GM23338 (cell line): ENCODE data around the gene FBXO30. TPM values are rescaled to one million over a fixed set of nuclear protein-coding genes. Genes with fewer than 3 reads are reported as not detected.

Experiments used
- ATAC-seq: fragments of 200-7000 bp; cut with Tn5 transposase; 3 replicates; pipeline ENCODE4 v1.9.1; 2020
- DNase-seq: peaks from one replicate; pipeline ENCODE4 v3.0.0-alpha.2; 2015; ENCODE audit warnings: low spot score
- H2AFZ ChIP-seq: fragments of 200-600 bp; sonication (generic); 2 replicates; pipeline ENCODE4 v1.8.0; 2016; ENCODE audit warnings: antibody characterized with exemption, mild to moderate bottlenecking, moderate library complexity
- H3F3A ChIP-seq: fragments of 200-600 bp; sonication (generic); replicated peaks from 2 replicates; pipeline ENCODE4 v1.8.0; 2017; ENCODE audit warnings: antibody characterized with exemption, mixed run types, low read depth
- H3K27ac ChIP-seq: fragments of 200-600 bp; sonication (generic); 2 replicates; pipeline ENCODE4 v1.6.1; 2016; ENCODE audit warnings: low read depth
- H3K27me3 ChIP-seq: fragments of 200-600 bp; sonication (generic); 2 replicates; pipeline ENCODE4 v1.8.0; 2016; ENCODE audit warnings: mild to moderate bottlenecking, mixed run types, moderate library complexity; ENCODE audit not compliant: insufficient read depth
- H3K36me3 ChIP-seq: fragments of 200-600 bp; sonication (generic); 2 replicates; pipeline ENCODE4 v1.8.0; 2016; ENCODE audit warnings: mild to moderate bottlenecking; ENCODE audit not compliant: insufficient read depth
- H3K4me1 ChIP-seq: fragments of 200-600 bp; sonication (generic); 2 replicates; pipeline ENCODE4 v1.8.0; 2016; ENCODE audit warnings: mild to moderate bottlenecking, moderate library complexity; ENCODE audit not compliant: insufficient read depth
- H3K4me2 ChIP-seq: fragments of 200-600 bp; sonication (generic); 2 replicates; pipeline ENCODE4 v1.7.1; 2017; ENCODE audit warnings: mixed run types
- H3K4me3 ChIP-seq: fragments of 200-600 bp; sonication (generic); 2 replicates; pipeline ENCODE4 v1.6.1; 2016; ENCODE audit warnings: mixed run types
- H3K79me2 ChIP-seq: fragments of 200-600 bp; sonication (generic); replicated peaks from 2 replicates; pipeline ENCODE4 v1.8.0; 2017; ENCODE audit warnings: mild to moderate bottlenecking; ENCODE audit not compliant: insufficient read depth
- H3K9me2 ChIP-seq: fragments of 200-600 bp; sonication (generic); 2 replicates; pipeline ENCODE4 v1.8.0; 2017; ENCODE audit not compliant: insufficient read depth
- H4K20me1 ChIP-seq: fragments of 200-600 bp; sonication (generic); replicated peaks from 2 replicates; pipeline ENCODE4 v1.8.0; 2017; ENCODE audit warnings: mild to moderate bottlenecking; ENCODE audit not compliant: insufficient read depth
- H3K27ac Mint-ChIP-seq: 2 replicates; pipeline ENCODE4 v1.8.0; 2020; ENCODE audit warnings: inconsistent platforms, mild to moderate bottlenecking, moderate library complexity, mixed read lengths
- H3K27me3 Mint-ChIP-seq: 3 replicates; pipeline ENCODE4 v1.8.0; 2022; ENCODE audit warnings: low read depth, mild to moderate bottlenecking, moderate library complexity, mixed read lengths, inconsistent platforms; ENCODE audit not compliant: insufficient read depth, poor library complexity
- H3K36me3 Mint-ChIP-seq: 3 replicates; pipeline ENCODE4 v1.8.0; 2021; ENCODE audit warnings: low read depth, mild to moderate bottlenecking, inconsistent platforms, moderate library complexity, mixed read lengths
- H3K4me1 Mint-ChIP-seq: 3 replicates; pipeline ENCODE4 v1.8.0; 2020; ENCODE audit warnings: mild to moderate bottlenecking, inconsistent platforms, mixed read lengths
- H3K4me3 Mint-ChIP-seq: 3 replicates; pipeline ENCODE4 v1.8.0; 2021; ENCODE audit warnings: moderate library complexity, mild to moderate bottlenecking, inconsistent platforms, mixed read lengths
- H3K9me3 Mint-ChIP-seq: 3 replicates; pipeline ENCODE4 v1.8.0; 2020; ENCODE audit warnings: moderate library complexity, mild to moderate bottlenecking, inconsistent platforms, mixed read lengths
- CREB1 ChIP-seq: fragments of 250-450 bp; sonication (Bioruptor Pico); IDR thresholded peaks from 2 replicates; pipeline ENCODE4 v1.5.0; 2020; ENCODE audit warnings: low read depth, mild to moderate bottlenecking, moderate library complexity
- ETS1 ChIP-seq: IDR thresholded peaks from 2 replicates; pipeline ENCODE4 v1.6.1; 2016; ENCODE audit warnings: antibody characterized with exemption
- EZH2 ChIP-seq: fragments of 200-600 bp; sonication (generic); IDR thresholded peaks from one replicate; pipeline ENCODE4 v1.8.0; 2017; ENCODE audit warnings: antibody characterized with exemption, mild to moderate bottlenecking, low read depth; ENCODE audit not compliant: unreplicated experiment
- EZH2phosphoT487 ChIP-seq: fragments of 200-600 bp; sonication (generic); IDR thresholded peaks from one replicate; pipeline ENCODE4 v1.8.1; 2018; ENCODE audit warnings: antibody characterized with exemption; ENCODE audit not compliant: unreplicated experiment
- JUNB ChIP-seq: IDR thresholded peaks from one replicate; pipeline ENCODE4 v1.6.1; 2016; ENCODE audit warnings: antibody characterized with exemption; ENCODE audit not compliant: unreplicated experiment
- NANOG ChIP-seq: IDR thresholded peaks from 2 replicates; pipeline ENCODE4 v1.6.1; 2016; ENCODE audit warnings: antibody characterized with exemption, borderline replicate concordance
- POLR2AphosphoS5 ChIP-seq: IDR thresholded peaks from 2 replicates; pipeline ENCODE4 v1.6.1; 2016; ENCODE audit warnings: antibody characterized with exemption, low read depth
- STAT1 ChIP-seq: IDR thresholded peaks from one replicate; pipeline ENCODE4 v1.6.1; 2016; ENCODE audit warnings: antibody characterized with exemption; ENCODE audit not compliant: unreplicated experiment
- ZNF114 ChIP-seq: fragments of 250-450 bp; sonication (Bioruptor Pico); IDR thresholded peaks from 2 replicates; pipeline ENCODE4 v1.5.0; 2020; ENCODE audit warnings: mild to moderate bottlenecking, moderate library complexity
- ZNF331 ChIP-seq: fragments of 250-450 bp; sonication (Bioruptor Pico); IDR thresholded peaks from 2 replicates; pipeline ENCODE4 v1.5.0; 2020; ENCODE audit warnings: low read depth, mild to moderate bottlenecking, moderate library complexity
- polyA plus RNA-seq: library from polyadenylated mRNA; unstranded; fragments of >200 nt; fragmentation: Nextera tagmentation; extraction: Ambion mirVana; gene quantifications from 2 replicates; pipeline ENCODE4 v1.2.1, GENCODE V29; 2016
- total RNA-seq: library from RNA; depleted of rRNA; stranded (reverse); fragments of >200 nt; shearing (Covaris generic); gene quantifications from 2 replicates; pipeline ENCODE4 v1.2.3, GENCODE V29; 2014
- TF ChIP-seq, protein P1 (sequence below): fragments of 250-450 bp; sonication (Bioruptor Pico); IDR thresholded peaks from 2 replicates; pipeline ENCODE4 v1.5.0; 2020; ENCODE audit warnings: mild to moderate bottlenecking, moderate library complexity
- TF ChIP-seq, protein P2 (sequence below), 2 experiments: fragments of 200-600 bp in 1 of 2; sonication (generic) in 1 of 2; conservative IDR thresholded peaks; 2 replicates each; pipeline versions ENCODE4 v1.5.1 to v1.6.1; 2016 to 2017; ENCODE audit warnings: antibody characterized with exemption in 2 of 2, low read depth in 2 of 2, mild to moderate bottlenecking in 2 of 2, moderate library complexity in 1 of 2
- TF ChIP-seq, protein P3 (sequence below): IDR thresholded peaks from one replicate; pipeline ENCODE4 v1.6.1; 2018; ENCODE audit warnings: antibody characterized with exemption; ENCODE audit not compliant: unreplicated experiment

Gene FBXO30
- total and polyA plus RNA-seq, 2 experiments from 2014 or later = 6.5 to 21.3 TPM

- no peak for ATAC-seq
- Mint-ChIP-seq H3K4me1 (no peaks in the 10 kb centered on the region), H3K27me3 (no peaks in the 10 kb centered on the region)
Observed at GRCh38 chr6:145783796-145784195, 30.8 kb downstream of the FBXO30 start.

More at GRCh38 chr6:145783796-145784195, 30.8 kb downstream of the FBXO30 start:
- Histone ChIP-seq H3F3A (no peaks in the 10 kb centered on the region), H3K36me3 (no peaks in the 10 kb centered on the region), H3K4me3 (no peak overlapping the region), H3K9me2 (0 out of 2 replicates have a peak, but pooled peaks cover 7% of the 10 kb centered on the region), H3K4me2 (no peak overlapping the region), H3K79me2 (no peaks in the 10 kb centered on the region), H3K27me3 (no peaks in the 10 kb centered on the region), H3K27ac (no peak overlapping the region), H4K20me1 (no peaks in the 10 kb centered on the region; the same call in 1 of the 2 replicates), H3K4me1 (no peaks in the 10 kb centered on the region), H2AFZ (no peak overlapping the region)
- Mint-ChIP-seq H3K27ac (no peak overlapping the region), H3K9me3 (no peaks in the 10 kb centered on the region; the same call in 1 of the 3 replicates), H3K4me3 (no peak overlapping the region), H3K36me3 (peaks cover 16% of the 10 kb centered on the region)
- no peak for TF ChIP-seq ZNF331 (CRISPR knock-in tag)
- no peak for TF ChIP-seq POLR2AphosphoS5
- TF ChIP-seq, protein P1, sequence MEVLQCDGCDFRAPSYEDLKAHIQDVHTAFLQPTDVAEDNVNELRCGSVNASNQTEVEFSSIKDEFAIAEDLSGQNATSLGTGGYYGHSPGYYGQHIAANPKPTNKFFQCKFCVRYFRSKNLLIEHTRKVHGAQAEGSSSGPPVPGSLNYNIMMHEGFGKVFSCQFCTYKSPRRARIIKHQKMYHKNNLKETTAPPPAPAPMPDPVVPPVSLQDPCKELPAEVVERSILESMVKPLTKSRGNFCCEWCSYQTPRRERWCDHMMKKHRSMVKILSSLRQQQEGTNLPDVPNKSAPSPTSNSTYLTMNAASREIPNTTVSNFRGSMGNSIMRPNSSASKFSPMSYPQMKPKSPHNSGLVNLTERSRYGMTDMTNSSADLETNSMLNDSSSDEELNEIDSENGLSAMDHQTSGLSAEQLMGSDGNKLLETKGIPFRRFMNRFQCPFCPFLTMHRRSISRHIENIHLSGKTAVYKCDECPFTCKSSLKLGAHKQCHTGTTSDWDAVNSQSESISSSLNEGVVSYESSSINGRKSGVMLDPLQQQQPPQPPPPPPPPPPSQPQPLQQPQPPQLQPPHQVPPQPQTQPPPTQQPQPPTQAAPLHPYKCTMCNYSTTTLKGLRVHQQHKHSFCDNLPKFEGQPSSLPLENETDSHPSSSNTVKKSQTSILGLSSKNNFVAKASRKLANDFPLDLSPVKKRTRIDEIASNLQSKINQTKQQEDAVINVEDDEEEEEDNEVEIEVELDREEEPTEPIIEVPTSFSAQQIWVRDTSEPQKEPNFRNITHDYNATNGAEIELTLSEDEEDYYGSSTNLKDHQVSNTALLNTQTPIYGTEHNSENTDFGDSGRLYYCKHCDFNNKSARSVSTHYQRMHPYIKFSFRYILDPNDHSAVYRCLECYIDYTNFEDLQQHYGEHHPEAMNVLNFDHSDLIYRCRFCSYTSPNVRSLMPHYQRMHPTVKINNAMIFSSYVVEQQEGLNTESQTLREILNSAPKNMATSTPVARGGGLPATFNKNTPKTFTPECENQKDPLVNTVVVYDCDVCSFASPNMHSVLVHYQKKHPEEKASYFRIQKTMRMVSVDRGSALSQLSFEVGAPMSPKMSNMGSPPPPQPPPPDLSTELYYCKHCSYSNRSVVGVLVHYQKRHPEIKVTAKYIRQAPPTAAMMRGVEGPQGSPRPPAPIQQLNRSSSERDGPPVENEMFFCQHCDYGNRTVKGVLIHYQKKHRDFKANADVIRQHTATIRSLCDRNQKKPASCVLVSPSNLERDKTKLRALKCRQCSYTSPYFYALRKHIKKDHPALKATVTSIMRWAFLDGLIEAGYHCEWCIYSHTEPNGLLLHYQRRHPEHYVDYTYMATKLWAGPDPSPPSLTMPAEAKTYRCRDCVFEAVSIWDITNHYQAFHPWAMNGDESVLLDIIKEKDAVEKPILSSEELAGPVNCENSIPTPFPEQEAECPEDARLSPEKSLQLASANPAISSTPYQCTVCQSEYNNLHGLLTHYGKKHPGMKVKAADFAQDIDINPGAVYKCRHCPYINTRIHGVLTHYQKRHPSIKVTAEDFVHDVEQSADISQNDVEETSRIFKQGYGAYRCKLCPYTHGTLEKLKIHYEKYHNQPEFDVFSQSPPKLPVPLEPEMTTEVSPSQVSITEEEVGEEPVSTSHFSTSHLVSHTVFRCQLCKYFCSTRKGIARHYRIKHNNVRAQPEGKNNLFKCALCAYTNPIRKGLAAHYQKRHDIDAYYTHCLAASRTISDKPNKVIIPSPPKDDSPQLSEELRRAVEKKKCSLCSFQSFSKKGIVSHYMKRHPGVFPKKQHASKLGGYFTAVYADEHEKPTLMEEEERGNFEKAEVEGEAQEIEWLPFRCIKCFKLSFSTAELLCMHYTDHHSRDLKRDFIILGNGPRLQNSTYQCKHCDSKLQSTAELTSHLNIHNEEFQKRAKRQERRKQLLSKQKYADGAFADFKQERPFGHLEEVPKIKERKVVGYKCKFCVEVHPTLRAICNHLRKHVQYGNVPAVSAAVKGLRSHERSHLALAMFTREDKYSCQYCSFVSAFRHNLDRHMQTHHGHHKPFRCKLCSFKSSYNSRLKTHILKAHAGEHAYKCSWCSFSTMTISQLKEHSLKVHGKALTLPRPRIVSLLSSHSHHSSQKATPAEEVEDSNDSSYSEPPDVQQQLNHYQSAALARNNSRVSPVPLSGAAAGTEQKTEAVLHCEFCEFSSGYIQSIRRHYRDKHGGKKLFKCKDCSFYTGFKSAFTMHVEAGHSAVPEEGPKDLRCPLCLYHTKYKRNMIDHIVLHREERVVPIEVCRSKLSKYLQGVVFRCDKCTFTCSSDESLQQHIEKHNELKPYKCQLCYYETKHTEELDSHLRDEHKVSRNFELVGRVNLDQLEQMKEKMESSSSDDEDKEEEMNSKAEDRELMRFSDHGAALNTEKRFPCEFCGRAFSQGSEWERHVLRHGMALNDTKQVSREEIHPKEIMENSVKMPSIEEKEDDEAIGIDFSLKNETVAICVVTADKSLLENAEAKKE = no peak
- TF ChIP-seq ETS1 = no peak
- no peak for TF ChIP-seq EZH2phosphoT487
- TF ChIP-seq ZNF114 = no peak
- no peak for TF ChIP-seq CREB1 (CRISPR knock-in tag)
- no peak for TF ChIP-seq NANOG
- no peak for TF ChIP-seq JUNB
- TF ChIP-seq STAT1 = no peak
- TF ChIP-seq, protein P2, sequence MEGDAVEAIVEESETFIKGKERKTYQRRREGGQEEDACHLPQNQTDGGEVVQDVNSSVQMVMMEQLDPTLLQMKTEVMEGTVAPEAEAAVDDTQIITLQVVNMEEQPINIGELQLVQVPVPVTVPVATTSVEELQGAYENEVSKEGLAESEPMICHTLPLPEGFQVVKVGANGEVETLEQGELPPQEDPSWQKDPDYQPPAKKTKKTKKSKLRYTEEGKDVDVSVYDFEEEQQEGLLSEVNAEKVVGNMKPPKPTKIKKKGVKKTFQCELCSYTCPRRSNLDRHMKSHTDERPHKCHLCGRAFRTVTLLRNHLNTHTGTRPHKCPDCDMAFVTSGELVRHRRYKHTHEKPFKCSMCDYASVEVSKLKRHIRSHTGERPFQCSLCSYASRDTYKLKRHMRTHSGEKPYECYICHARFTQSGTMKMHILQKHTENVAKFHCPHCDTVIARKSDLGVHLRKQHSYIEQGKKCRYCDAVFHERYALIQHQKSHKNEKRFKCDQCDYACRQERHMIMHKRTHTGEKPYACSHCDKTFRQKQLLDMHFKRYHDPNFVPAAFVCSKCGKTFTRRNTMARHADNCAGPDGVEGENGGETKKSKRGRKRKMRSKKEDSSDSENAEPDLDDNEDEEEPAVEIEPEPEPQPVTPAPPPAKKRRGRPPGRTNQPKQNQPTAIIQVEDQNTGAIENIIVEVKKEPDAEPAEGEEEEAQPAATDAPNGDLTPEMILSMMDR (conservative IDR thresholded peaks at IDR 0.05; ENCODE audit: low read depth in 2 of 2) = no peak
- TF ChIP-seq, protein P3, sequence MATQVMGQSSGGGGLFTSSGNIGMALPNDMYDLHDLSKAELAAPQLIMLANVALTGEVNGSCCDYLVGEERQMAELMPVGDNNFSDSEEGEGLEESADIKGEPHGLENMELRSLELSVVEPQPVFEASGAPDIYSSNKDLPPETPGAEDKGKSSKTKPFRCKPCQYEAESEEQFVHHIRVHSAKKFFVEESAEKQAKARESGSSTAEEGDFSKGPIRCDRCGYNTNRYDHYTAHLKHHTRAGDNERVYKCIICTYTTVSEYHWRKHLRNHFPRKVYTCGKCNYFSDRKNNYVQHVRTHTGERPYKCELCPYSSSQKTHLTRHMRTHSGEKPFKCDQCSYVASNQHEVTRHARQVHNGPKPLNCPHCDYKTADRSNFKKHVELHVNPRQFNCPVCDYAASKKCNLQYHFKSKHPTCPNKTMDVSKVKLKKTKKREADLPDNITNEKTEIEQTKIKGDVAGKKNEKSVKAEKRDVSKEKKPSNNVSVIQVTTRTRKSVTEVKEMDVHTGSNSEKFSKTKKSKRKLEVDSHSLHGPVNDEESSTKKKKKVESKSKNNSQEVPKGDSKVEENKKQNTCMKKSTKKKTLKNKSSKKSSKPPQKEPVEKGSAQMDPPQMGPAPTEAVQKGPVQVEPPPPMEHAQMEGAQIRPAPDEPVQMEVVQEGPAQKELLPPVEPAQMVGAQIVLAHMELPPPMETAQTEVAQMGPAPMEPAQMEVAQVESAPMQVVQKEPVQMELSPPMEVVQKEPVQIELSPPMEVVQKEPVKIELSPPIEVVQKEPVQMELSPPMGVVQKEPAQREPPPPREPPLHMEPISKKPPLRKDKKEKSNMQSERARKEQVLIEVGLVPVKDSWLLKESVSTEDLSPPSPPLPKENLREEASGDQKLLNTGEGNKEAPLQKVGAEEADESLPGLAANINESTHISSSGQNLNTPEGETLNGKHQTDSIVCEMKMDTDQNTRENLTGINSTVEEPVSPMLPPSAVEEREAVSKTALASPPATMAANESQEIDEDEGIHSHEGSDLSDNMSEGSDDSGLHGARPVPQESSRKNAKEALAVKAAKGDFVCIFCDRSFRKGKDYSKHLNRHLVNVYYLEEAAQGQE = no peak
- no peak for TF ChIP-seq EZH2
- no peak for DNase-seq
